HG02588 (cell line): ENCODE measurements around the gene ARHGDIG.
"Not testable (repeated sequence)": the region's sequence is repeated elsewhere in the genome, so short reads cannot be mapped to it uniquely, and the experiment has no call there.

Experiments used
- ATAC-seq: cut with Tn5 transposase; IDR thresholded peaks from one replicate; pipeline ENCODE4 v1.9.1; 2021; ENCODE audit warnings: mild to moderate bottlenecking, moderate library complexity; ENCODE audit not compliant: unreplicated experiment

The ARHGDIG gene

GRCh38 chr16:263182-263774, 17.1 kb upstream of the ARHGDIG start:
- ATAC-seq, result no peak

- no peak for ATAC-seq
Observed at GRCh38 chr16:263944-264343, 16.4 kb upstream of the ARHGDIG start.

DNA sequence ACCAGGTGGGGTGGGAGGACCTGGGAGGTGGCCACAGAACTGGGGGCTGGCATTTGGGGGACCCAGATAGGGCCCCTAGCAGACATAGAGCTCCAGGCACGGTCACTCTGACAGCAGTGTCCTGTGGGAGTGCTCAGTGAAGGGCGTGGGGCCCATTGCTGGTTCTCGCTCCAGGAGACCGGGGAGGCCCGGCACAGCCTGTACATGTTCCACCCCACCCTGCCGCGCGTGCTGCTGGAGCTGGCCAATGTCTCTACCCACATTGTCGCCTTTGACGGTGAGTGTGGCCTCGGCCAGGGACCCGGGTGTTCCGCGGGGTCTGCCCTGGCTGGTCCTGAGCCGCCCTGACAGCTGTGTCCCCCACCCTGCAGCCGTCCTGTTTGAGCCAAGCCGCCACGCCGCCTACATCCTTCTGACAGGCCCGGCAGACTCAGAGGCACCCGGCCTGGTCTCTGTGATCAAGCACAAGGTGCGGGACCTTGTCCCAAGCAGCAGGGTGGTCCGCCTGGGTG, 15.9 kb upstream of the ARHGDIG start:
- no peak for ATAC-seq

GRCh38 chr16:265002-265529, 15.3 kb upstream of the ARHGDIG start:
- ATAC-seq, result no peak

- ATAC-seq, result no peak
Observed at GRCh38 chr16:265711-266110, 14.7 kb upstream of the ARHGDIG start.

GRCh38 chr16:266258-267164, 13.9 kb upstream of the ARHGDIG start:
- ATAC-seq, result no peak

- not testable (repeated sequence) for ATAC-seq
Observed at GRCh38 chr16:267562-267961, 12.8 kb upstream of the ARHGDIG start.

- ATAC-seq, result no peak
Observed at GRCh38 chr16:268141-269053, 12.0 kb upstream of the ARHGDIG start.

DNA sequence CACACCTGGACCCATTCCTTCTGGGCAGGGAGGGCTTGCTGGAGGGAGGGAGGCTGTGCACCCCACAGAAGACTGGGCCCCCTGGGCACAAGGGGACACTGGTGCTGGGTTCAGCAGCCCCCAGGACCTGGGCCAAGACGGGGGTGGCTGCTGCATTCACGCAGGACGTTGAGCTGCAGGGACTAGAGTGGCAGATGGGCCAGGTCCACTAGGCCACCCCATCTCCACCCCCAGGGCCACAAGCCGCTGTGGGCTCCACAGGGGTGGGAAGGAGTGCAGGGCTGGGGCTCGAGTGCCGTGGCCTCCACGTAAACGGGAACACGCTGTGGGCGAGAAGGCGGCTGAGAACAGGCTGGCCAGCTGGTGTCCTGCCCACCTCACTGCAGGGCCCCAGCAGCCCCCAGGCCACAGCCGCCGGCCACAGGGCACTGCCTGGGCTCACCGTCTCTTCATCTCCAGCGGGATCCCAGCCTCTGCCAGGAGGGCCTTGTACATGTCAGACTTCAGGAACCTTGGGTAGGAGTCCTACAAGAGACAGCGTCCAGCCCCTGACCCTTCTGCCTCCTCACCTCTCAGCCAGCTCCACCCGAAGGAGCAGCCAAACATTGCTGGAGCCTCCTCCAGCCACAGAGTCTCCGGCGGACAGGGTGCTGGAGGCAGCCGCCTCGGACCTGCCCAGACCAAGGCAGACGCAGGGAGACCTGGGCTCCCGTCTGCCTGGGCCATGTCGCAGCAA, 11.2 kb upstream of the ARHGDIG start:
- ATAC-seq, result no peak

- ATAC-seq, result no peak
Observed at GRCh38 chr16:270381-271255, 9.8 kb upstream of the ARHGDIG start.

DNA sequence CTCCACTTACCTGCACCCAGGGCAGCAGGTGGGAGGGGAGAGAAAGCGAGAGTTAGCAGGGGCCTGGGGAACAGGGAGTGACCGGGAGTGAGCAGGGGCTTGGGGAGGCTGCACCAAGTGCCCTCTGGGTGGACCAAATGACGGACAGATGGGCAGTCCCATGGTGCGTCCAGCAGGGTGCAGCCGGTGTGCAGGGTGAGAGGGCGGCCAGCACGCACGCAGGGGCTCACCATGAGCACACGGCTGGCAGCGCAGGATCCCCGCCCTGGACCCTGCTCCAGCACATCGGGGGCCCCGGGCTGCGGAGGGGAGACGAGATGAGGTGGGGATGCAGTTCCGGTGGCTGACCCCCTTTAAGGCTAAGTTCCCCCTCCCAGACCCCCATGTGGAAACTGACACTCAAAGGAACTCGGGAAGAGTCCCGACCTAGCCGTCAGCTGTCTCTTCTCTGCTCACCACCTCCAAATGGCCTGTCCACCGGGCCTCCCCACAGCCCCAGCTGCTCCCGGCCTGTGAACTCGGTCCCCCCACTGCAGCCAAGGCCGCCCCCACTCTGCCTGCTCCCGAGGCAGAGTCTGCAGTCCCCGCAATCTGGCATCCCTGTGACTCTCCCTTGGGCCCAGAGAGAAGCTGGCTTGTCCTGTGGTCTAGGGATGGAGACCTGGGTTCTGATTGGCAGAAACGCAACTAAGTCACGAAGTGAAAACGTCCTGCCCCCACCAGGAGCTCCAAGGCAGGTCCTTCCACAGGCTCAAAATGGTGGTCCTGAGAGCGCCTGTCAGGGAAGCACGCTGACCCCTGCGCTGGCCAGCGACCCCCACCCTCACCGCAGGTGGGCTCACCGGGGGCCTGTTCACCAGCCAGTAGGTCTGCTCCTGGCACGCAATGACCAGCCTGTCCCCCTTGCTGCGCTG, 7.5 kb upstream of the ARHGDIG start:
- ATAC-seq, result no peak

- ATAC-seq, result no peak
Observed at GRCh38 chr16:273547-274421, 6.6 kb upstream of the ARHGDIG start.

- no peak for ATAC-seq
Observed at GRCh38 chr16:275041-275641, 5.2 kb upstream of the ARHGDIG start.

- ATAC-seq, result no peak
Observed at GRCh38 chr16:275786-276232, 4.6 kb upstream of the ARHGDIG start, which contains the start of gene RGS11. Gene RGS11, minus strand, starts transcription at chr16:275944. Its CDS starts 33 bp downstream, at chr16:275911.

- no peak for ATAC-seq
Observed at GRCh38 chr16:276426-277077, 3.8 kb upstream of the ARHGDIG start.

DNA sequence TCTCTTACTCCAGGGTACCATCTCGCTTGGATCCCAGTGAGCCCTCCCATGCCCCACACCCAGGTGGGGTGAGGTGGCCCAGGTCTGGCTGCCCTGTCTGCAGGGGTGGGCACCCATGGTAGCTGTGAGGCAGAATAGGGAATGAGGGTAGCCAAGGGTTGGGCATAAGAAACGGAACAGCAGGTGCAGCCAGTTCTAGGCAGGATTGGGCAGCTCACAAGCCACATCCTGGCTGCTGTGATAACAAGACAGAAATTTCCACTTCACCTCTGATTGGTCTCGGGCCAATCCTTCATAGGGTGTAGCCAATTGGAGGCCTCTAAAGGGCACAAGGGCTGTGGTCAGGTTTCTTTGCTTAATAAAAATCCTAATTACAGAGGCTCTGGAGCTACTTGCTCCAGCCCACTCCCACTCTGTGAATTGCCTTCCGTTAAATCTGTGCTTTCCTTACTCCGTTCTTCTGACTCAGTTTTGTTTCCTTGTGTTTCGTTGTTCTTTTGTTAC, 1.5 kb upstream of the ARHGDIG start:
- ATAC-seq, result no peak
